ENCODE results near the gene HEATR5B. TPM values are rescaled to one million over a fixed set of nuclear protein-coding genes. Genes with fewer than 3 reads are reported as not detected.

HEATR5B gene
- total and polyA plus RNA-seq, 2 of the 8 experiments (the other 6 are each of a cell fraction or from before 2014, with no cell fraction given): 7.0 to 12.6 TPM

DNA sequence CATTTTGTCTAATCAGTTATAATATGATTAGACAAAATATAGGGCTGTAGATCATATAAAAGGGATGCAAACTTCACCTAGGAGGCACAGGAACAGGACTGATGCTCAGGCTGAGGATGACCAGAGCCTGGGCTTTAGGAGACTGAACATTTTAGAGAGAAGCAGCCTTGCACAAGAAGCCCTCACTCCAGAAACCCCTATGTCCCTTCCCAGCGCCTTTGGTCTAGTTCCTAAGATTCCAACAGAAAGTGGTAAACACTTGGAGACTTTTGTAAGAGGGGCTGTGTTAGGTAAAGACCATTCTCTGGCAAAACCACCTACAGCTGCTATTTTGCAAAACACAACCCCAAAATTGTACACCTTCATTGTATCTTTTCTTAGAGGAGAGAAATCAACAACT is 33.4 kb upstream of the HEATR5B start:
- ChIA-PET CTCF (ENCODE audit: partially characterized antibody) (no interaction called here), POLR2A (ENCODE audit: partially characterized antibody) (no interaction called here)
- Histone ChIP-seq H3K56ac (replicated peaks; ENCODE audit: insufficient read length, low read depth, low read length) (no peak overlapping the region), H3K27me3 (replicated peaks in 1 of 4; ENCODE audit: control insufficient read depth in 3 of 4, extremely low read depth in 1 of 4, insufficient read depth in 3 of 4, low read length in 3 of 4) (no peaks in the 10 kb centered on the region), H3K9ac (replicated peaks in 1 of 4; ENCODE audit: extremely low read depth in 1 of 4, low read depth in 3 of 4, low read length in 3 of 4) (no peak overlapping the region), H2BK20ac (ENCODE audit: low read length) (no peak overlapping the region), H2BK15ac (ENCODE audit: low read length) (no peak overlapping the region), H2BK5ac (ENCODE audit: low read depth, low read length) (no peak overlapping the region), H2BK120ac (replicated peaks; ENCODE audit: low read depth, low read length) (no peak overlapping the region), H3K18ac (ENCODE audit: extremely low read depth, low read length) (no peak overlapping the region), H2BK12ac (ENCODE audit: low read depth, low read length) (no peak overlapping the region), H3K4ac (replicated peaks; ENCODE audit: insufficient read length, low read depth, low read length) (no peak overlapping the region), H3K4me1 (replicated peaks in 1 of 4; ENCODE audit: control insufficient read depth in 3 of 4, insufficient read depth in 4 of 4, low read length in 3 of 4) (no peaks in the 10 kb centered on the region), H3K23ac (ENCODE audit: insufficient read length) (no peak overlapping the region), H3K79me2 (ENCODE audit: control insufficient read depth in 1 of 2, insufficient read depth in 2 of 2, low read length in 2 of 2) (no peaks in the 10 kb centered on the region), H4K91ac (replicated peaks; ENCODE audit: insufficient read length, low read length) (no peak overlapping the region), H3K36me3 (ENCODE audit: control insufficient read depth in 2 of 4, insufficient read depth in 4 of 4, low read length in 3 of 4) (peaks cover 0 to 22% (median 11%) of the 10 kb centered on the region in 4 experiments; a peak in 7 of 8 replicates), H2AK5ac (ENCODE audit: low read depth, low read length) (no peak overlapping the region), H4K5ac (ENCODE audit: insufficient read length, low read depth, low read length) (no peak overlapping the region), H3K9me3 (ENCODE audit: insufficient read depth in 2 of 2, low read depth in 1 of 2, low read length in 1 of 2) (no peaks in the 10 kb centered on the region), H3K27ac (ENCODE audit: low read depth, low read length) (no peak overlapping the region), H3K4me3 (ENCODE audit: extremely low read depth in 1 of 4, insufficient read depth in 2 of 4, low read depth in 3 of 4, low read length in 4 of 4) (no peak overlapping the region), H3K79me1 (ENCODE audit: low read depth, low read length) (no peaks in the 10 kb centered on the region), H3K23me2 (ENCODE audit: low read depth, low read length) (no peaks in the 10 kb centered on the region), H3K14ac (ENCODE audit: insufficient read length) (no peak overlapping the region), H2AFZ (ENCODE audit: low read length) (no peak overlapping the region), H4K20me1 (replicated peaks in 1 of 2; ENCODE audit: control insufficient read depth in 1 of 2, insufficient read depth in 2 of 2, low read length in 2 of 2) (no peaks in the 10 kb centered on the region), H4K8ac (ENCODE audit: extremely low read depth, insufficient read depth, low read length) (no peak overlapping the region), H3K4me2 (ENCODE audit: insufficient read depth in 1 of 2, low read depth in 2 of 2, low read length in 2 of 2) (no peak overlapping the region)
- 95% methylated on average over 1 of the region's 1 CpG; no CpG with 5 or more reads in 1 of the 2 experiments for WGBS, 2 experiments (ENCODE audit: extremely low coverage in 1 of 2, insufficient coverage in 1 of 2, insufficient read length in 1 of 2, insufficient replicate concordance in 2 of 2, low coverage in 1 of 2, low lambda C conversion rate in 2 of 2, missing lambda C conversion rate in 1 of 2)
- no peak for FAIRE-seq
- no peak for DNase-seq (ENCODE audit: low read depth in 1 of 2, low spot score in 2 of 2)
- TF ChIP-seq ASH2L (IDR thresholded peaks at IDR 0.05; ENCODE audit: low read length) (no peak), POU5F1 (IDR thresholded peaks at IDR 0.05; ENCODE audit: low read depth, low read length) (no peak), SP4 (IDR thresholded peaks at IDR 0.05; ENCODE audit: low read length) (no peak)

Data from H1 (cell line).